Stomach smooth muscle (tissue), 2 donors: ENCODE measurements around the gene RNF8.
A peak's percentile ranks its signal among the peaks of the same experiment; 100 is the strongest.

ENCODE experiments used
- H3K27ac ChIP-seq: one replicate; pipeline ENCODE4 v1.7.0; 2013; ENCODE audit warnings: mild to moderate bottlenecking, low read length, inconsistent platforms
- H3K27me3 ChIP-seq, 2 donors: one replicate each; pipeline ENCODE4 v1.7.0; 2013; ENCODE audit warnings: low read length in 2 of 2; ENCODE audit not compliant: insufficient read depth in 2 of 2, control insufficient read depth in 1 of 2
- H3K36me3 ChIP-seq, 2 donors: one replicate each; pipeline ENCODE4 v1.7.0; 2013; ENCODE audit warnings: low read length in 2 of 2; ENCODE audit not compliant: control insufficient read depth in 2 of 2, insufficient read depth in 2 of 2
- H3K4me1 ChIP-seq: one replicate; pipeline ENCODE4 v1.7.0; 2013; ENCODE audit warnings: low read length; ENCODE audit not compliant: control insufficient read depth, insufficient read depth
- H3K4me3 ChIP-seq, 2 donors: one replicate each; pipeline ENCODE4 v1.7.0; 2013; ENCODE audit warnings: low read length in 2 of 2
- H3K9ac ChIP-seq, 2 donors: one replicate each; pipeline ENCODE4 v1.7.0; 2013; ENCODE audit warnings: low read length in 2 of 2, mild to moderate bottlenecking in 1 of 2
- H3K9me3 ChIP-seq, 2 donors: one replicate each; pipeline ENCODE4 v1.7.0; 2013; ENCODE audit warnings: low read length in 2 of 2; ENCODE audit not compliant: control insufficient read depth in 2 of 2
- donor health status: healthy.
- donor health status: Pancreatic carcinoma.

The RNF8 gene

GRCh38 chr6:37406726-37407341, 53.1 kb downstream of the RNF8 start:
- Histone ChIP-seq H3K9ac (no peak overlapping the region), H3K27ac (no peak overlapping the region), H3K4me3 (no peak overlapping the region), H3K27me3 (no peaks in the 10 kb centered on the region), H3K4me1 (no peaks in the 10 kb centered on the region), H3K36me3 (no peaks in the 10 kb centered on the region), H3K9me3 (no peaks in the 10 kb centered on the region)

GRCh38 chr6:37407948-37408347, 54.2 kb downstream of the RNF8 start:
- H3K36me3 ChIP-seq = no peaks in the 10 kb centered on the region
- H3K4me3 ChIP-seq = no peak overlapping the region
- H3K27me3 ChIP-seq = no peaks in the 10 kb centered on the region
- no peaks in the 10 kb centered on the region for H3K9me3 ChIP-seq
- H3K9ac ChIP-seq = no peak overlapping the region
- H3K4me1 ChIP-seq = no peaks in the 10 kb centered on the region
- no peak overlapping the region for H3K27ac ChIP-seq

- no peak overlapping the region for H3K4me3 ChIP-seq
- H3K9ac ChIP-seq = no peak overlapping the region
- no peaks in the 10 kb centered on the region for H3K27me3 ChIP-seq
- no peaks in the 10 kb centered on the region for H3K36me3 ChIP-seq
- H3K9me3 ChIP-seq = no peaks in the 10 kb centered on the region
- no peaks in the 10 kb centered on the region for H3K4me1 ChIP-seq
- H3K27ac ChIP-seq = no peak overlapping the region
Measured at GRCh38 chr6:37409501-37409900, 55.7 kb downstream of the RNF8 start.

- Histone ChIP-seq H3K27ac (no peak overlapping the region), H3K36me3 (no peaks in the 10 kb centered on the region), H3K4me3 (no peak overlapping the region), H3K9me3 (no peaks in the 10 kb centered on the region), H3K27me3 (no peaks in the 10 kb centered on the region), H3K4me1 (no peaks in the 10 kb centered on the region), H3K9ac (no peak overlapping the region)
Measured at GRCh38 chr6:37417393-37417792, 63.6 kb downstream of the RNF8 start.

- Histone ChIP-seq H3K4me3 (no peak overlapping the region), H3K36me3 (no peaks in the 10 kb centered on the region), H3K27ac (no peak overlapping the region), H3K27me3 (no peaks in the 10 kb centered on the region), H3K9me3 (no peaks in the 10 kb centered on the region), H3K9ac (no peak overlapping the region), H3K4me1 (no peaks in the 10 kb centered on the region)
Measured at GRCh38 chr6:37418722-37419121, 64.9 kb downstream of the RNF8 start.

DNA sequence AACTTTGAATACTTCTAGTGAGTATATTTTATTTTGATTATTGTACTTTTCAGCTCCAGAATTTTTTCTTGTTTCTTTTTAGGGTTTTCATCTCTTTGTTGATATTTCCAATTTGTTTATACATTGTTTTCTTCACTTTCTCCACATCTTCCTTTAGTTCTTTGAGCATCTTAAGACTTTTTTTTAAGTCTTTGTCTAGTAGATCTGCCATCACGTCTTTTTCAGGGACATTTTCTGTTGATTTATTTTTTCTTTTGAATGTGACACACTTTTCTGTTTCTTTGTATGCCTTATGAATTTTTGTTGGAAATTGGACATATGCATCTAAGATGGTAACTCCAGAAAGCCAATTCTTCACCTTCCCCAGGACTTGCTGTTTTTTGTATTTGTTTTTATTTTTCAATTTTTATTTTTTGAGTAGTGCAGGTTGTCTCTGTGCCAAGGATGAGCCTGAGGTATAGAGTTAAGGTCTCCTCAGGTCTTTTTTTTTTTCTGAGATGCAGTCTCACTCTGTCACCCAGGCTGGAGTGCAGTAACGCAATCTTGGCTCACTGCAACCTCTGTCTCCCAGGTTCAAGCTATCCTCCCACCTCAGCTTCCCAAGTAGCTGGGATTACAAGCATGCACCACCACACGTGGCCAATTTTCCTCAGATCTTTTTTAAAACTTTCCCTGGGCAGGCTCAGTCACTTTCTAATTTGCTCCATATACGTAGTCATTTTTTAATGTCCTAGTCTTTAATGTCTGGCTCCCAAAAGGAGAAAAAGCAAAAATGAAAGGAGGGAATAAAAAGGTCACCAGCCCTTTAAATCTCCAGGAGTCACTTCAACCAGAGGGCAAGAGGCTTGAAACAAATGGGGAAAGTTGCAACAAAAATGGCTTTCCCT, 72.5 kb downstream of the RNF8 start:
- Histone ChIP-seq H3K9ac (no peak overlapping the region), H3K4me1 (no peaks in the 10 kb centered on the region), H3K27me3 (no peaks in the 10 kb centered on the region), H3K9me3 (no peaks in the 10 kb centered on the region), H3K4me3 (no peak overlapping the region), H3K27ac (no peak overlapping the region), H3K36me3 (no peaks in the 10 kb centered on the region)

GRCh38 chr6:37426945-37427510, 73.2 kb downstream of the RNF8 start:
- Histone ChIP-seq H3K27me3 (no peaks in the 10 kb centered on the region), H3K4me1 (no peaks in the 10 kb centered on the region), H3K4me3 (no peak overlapping the region), H3K9me3 (no peaks in the 10 kb centered on the region), H3K9ac (no peak overlapping the region), H3K27ac (no peak overlapping the region), H3K36me3 (no peaks in the 10 kb centered on the region)

- Histone ChIP-seq H3K4me1 (peaks cover 9% of the 10 kb centered on the region), H3K27me3 (no peaks in the 10 kb centered on the region), H3K9ac (no peak overlapping the region), H3K36me3 (no peaks in the 10 kb centered on the region), H3K27ac (no peak overlapping the region), H3K9me3 (no peaks in the 10 kb centered on the region), H3K4me3 (no peak overlapping the region)
Measured at GRCh38 chr6:37429352-37429750, 75.6 kb downstream of the RNF8 start.

- H3K9ac ChIP-seq = peak overlapping the region; percentile 80 to 89
- peaks cover 14% of the 10 kb centered on the region for H3K4me1 ChIP-seq
- H3K4me3 ChIP-seq = peak overlapping the region; percentile 77 to 80
- H3K27ac ChIP-seq = peak overlapping the region; percentile 91
- H3K9me3 ChIP-seq = no peaks in the 10 kb centered on the region
- H3K36me3 ChIP-seq = peaks cover 10 to 12% of the 10 kb centered on the region in 2 donors
- no peaks in the 10 kb centered on the region for H3K27me3 ChIP-seq
Measured at GRCh38 chr6:37432590-37432915, 78.8 kb downstream of the RNF8 start.

DNA sequence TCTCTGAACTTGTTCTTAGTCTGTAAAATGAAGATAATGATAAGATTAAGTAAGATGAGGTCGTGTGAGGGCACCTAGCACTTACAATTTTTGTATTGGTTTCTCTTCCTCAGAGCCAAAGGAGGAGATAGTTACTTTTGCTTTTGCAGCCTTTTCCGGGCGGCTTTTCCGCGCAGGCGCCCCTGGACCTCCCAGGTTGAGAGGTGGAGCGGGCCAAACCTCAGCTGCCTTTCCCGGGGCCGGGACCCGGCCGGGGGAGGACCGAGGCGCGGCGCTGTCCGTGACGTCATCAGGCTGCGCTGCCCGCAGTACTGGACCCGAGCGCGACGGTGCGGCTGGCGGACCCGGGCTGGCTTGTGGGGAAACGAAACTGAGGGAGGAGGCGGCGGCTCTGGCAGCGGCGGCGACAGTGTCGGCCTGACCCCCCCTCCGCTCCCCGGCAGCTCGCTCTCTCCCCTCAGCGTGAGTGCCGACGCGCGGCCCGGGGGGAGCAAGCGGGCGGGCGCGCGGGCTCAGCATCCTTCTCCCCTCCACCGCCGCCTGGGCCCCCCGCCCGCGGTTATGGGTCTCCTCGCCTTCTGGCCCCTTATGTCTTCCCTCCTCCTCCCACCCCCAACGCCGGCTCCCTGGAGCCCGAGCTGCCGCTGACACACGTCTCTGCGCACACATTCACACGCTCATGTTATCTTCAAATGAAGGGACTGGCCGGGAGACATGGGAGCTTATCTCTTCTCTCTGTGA, 79.3 kb downstream of the RNF8 start, which contains the start of gene CMTR1:
CMTR1 (plus strand) TSS at position 306 of the 741 bp plus-strand sequence. CDS start 2,409 bp downstream, outside the sequence.
- Histone ChIP-seq H3K4me1 (peaks cover 14% of the 10 kb centered on the region), H3K27me3 (no peaks in the 10 kb centered on the region)

More for the DNA sequence above, 79.3 kb downstream of the RNF8 start, which contains the start of gene CMTR1:
- Histone ChIP-seq H3K4me3 (peak within 1 kb of the TSS; percentile 77 to 80), H3K27ac (peak within 1 kb of the TSS; percentile 91), H3K9me3 (no peaks in the 10 kb centered on the region), H3K36me3 (peaks cover 12% of the 10 kb centered on the region in 2 donors), H3K9ac (peak within 1 kb of the TSS; percentile 80 to 89)
